ENCODE data around the gene CDH23.
A peak's percentile ranks its signal among the peaks of the same experiment; 100 is the strongest.

CDH23 gene

GRCh38 chr10:71623098-71623985, 226.6 kb downstream of the CDH23 start:
- no peak for DNase-seq (ENCODE audit: low spot score)

DNA sequence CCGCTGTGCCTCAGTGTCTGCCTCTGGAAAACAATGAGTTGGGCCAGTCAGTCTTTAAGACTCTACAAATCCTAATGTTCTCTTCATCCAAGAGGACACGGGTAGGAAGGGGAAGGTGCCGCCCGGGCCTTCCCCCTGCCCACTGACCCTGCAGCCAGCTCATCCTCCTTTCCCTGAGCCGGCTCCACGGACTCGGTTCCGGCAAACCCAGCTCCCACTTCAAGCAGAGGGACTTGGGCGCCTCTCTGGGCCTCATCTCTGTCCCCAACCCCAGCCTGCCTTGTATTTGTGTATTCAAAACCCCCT, 227.2 kb downstream of the CDH23 start:
- DNase-seq (ENCODE audit: low spot score) = no peak

GRCh38 chr10:71625445-71626175, 228.9 kb downstream of the CDH23 start:
- DNase-seq (ENCODE audit: low spot score) = no peak

- no peak for DNase-seq (ENCODE audit: low spot score)
Observed at GRCh38 chr10:71627230-71627939, 230.7 kb downstream of the CDH23 start.

- DNase-seq (ENCODE audit: low spot score) = no peak
Observed at GRCh38 chr10:71627956-71628355, 231.2 kb downstream of the CDH23 start.

GRCh38 chr10:71629131-71629530, 232.4 kb downstream of the CDH23 start:
- no peak for DNase-seq (ENCODE audit: low spot score)

DNA sequence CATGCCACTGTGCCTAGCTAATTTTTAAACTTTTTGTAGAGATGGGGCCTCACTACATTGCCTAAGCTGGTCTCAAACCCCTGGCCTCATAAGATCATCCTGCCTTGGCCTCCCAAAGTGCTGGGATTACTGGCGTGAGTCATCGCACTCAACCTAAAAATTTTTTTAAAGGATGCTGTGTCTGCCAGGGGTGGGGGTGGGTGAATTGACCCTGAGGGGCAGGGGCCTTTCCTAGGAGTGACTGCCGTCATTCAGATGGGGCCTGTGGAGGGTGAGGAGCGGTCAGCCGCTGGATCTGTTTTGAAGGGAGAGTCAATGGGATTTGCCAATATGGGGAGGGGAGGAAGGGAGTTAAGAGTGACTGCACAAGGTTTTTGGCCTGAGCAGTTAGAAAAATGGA, 233.4 kb downstream of the CDH23 start:
- no peak for DNase-seq (ENCODE audit: low spot score)

DNA sequence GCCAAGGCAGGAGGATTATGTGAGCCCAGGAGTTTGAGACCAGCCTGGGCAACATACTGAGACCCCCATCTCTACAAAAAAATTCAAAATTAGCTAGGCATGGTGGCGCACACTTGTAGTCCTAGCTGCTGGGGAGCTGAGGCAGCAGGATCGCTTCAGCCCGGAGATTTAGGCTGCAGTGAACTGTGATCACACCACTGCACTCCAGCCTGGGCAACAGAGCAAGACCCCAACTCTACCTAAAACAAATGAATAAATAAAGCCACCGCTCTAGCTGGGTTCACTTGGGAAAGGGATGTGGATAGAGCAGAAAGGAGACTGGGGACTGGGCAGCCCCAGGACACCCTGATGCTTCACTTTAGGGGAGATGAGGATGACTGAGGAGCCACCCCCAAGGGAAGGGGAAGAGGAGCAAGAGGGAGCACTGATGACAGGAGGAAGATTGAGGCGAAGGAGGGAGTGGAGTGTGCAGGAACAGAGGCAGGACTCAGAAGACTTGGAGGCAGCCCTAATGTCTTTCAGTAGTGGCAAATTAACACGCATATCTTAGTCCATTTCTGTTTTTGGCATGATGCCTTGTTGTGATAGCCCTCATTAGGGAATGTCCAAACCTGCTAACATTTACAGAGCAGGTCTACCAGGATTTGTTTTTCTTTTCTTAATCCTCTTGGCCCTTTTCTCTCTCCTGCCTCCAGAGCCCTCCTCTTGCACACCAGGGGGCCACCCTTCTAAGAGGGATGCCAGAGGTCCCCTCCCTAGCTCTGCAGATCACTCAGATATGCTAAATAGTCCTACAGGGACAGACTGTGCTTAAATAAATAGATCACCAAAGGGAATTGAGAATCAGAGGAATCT, 234.5 kb downstream of the CDH23 start:
- no peak for DNase-seq (ENCODE audit: low spot score)

- no peak for DNase-seq (ENCODE audit: low spot score)
Observed at GRCh38 chr10:71632200-71632820, 235.6 kb downstream of the CDH23 start.

GRCh38 chr10:71632896-71633600, 236.3 kb downstream of the CDH23 start:
- peak; percentile 68 for DNase-seq (ENCODE audit: low spot score)

- no peak for DNase-seq (ENCODE audit: low spot score)
Observed at GRCh38 chr10:71633920-71634319, 237.2 kb downstream of the CDH23 start.

DNA sequence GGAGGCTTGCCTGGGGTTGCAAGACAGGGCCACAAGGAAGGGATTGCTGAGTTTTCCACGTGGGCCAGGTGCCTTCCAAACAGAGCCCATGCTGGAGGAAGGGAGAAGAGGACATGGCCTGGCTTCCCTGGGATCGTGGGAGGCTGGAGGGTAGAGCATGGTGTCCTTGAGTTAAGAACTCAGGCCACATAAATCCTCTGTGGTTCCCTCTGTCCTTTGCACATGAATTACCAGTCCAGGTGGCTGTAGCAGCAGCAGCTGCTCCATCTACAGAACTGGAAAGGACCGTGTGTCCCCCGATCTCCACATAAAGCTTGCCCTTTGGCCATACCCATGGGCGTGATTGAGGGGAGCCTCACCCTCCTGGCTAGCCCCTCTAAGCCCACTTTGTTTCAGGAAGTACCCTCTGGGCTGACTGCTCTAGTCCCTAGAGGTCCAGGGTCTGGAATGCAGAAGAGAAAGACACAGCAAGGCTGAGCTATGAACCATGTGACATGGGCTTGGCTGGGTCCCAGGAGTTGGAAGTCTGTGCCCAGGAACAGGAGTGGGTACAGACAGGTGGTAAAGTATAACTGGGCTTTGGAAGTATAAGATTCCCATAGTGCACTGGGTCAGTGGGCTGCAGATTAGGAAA, 237.9 kb downstream of the CDH23 start:
- no peak for DNase-seq (ENCODE audit: low spot score)

- DNase-seq (ENCODE audit: low spot score) = peak; percentile 56
Observed at GRCh38 chr10:71635251-71635866, 238.6 kb downstream of the CDH23 start.

GRCh38 chr10:71635867-71636266, 239.1 kb downstream of the CDH23 start:
- DNase-seq (ENCODE audit: low spot score) = no peak

DNA sequence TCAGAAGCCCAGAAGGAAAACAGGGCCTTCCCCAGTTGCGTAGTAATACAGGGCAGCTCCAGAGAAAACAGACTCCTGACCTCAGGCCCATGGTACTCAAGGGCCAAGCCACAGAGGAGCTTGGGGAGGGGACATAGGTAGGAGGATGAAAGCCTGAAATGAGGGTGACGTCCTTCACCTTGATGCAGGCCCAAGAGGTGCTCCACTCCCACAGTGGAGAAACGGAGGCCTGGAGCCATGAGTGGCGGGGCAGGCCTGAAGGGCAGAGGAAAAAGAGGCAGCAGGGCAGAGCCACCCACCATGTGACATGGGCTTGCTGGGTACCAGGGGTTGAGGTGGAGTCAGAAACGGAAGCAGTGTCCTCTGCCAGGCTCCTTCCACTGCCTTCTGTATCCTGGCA, 239.9 kb downstream of the CDH23 start:
- DNase-seq (ENCODE audit: low spot score) = no peak

GRCh38 chr10:71637305-71637704, 240.6 kb downstream of the CDH23 start:
- no peak for DNase-seq (ENCODE audit: low spot score)

- DNase-seq (ENCODE audit: low spot score) = peak; percentile 67
Observed at GRCh38 chr10:71638064-71638821, 241.5 kb downstream of the CDH23 start.

DNA sequence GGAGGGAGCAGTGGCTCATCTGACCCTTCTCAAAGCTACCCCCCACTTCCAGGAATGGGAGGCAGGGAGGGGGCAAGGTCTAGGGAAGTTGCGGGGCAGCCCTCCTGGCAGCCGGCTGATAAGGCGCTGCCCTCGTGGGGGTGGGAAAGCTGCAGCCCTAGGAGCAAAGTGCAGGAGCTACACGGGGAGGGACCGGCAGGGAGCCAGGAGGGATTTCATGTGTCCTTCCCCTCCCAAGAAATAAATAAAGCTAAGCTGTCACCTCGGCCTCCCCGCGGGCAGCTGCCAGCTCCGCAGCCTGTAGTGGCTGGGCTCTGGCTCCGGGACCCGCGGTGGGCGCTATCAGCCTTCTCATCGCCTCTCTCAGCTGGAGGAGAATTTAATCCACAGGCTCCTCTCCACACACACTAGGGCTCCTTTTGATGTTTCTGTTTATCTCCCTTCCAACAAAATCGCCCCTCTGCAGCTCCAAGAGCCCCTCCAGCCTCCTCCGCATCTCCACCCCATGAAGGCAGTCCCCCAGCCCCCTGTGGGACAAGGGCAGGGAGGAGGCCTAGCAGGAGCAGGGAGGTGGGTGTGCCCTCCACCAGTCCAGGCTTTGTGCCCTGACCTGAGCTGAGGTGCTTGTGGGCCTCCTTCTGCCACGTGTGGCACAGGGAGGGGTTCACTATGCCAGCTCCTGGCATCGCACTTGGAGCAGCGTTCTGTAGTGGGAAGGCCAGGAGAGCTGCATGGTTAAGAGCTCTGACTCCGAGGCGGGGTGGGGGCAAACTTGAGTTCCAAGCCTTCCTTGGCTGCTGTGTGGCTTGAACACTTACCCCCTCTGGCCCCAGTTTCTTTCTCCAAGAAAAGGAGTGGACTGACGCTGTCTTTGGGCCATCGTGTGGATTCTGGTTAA, 242.4 kb downstream of the CDH23 start:
- peak; percentile 72 for DNase-seq (ENCODE audit: low spot score)

All from hematopoietic multipotent progenitor cell treated with erythropoietin and hydrocortisone succinate and interleukin-3 and kit ligand, for 15 days (in vitro differentiated cells).